HG03575 (cell line): ENCODE data around the gene JAKMIP2.

Experiments
- ATAC-seq: cut with Tn5 transposase; IDR thresholded peaks from one replicate; pipeline ENCODE4 v1.9.1; 2021; ENCODE audit not compliant: unreplicated experiment, insufficient number of reproducible peaks, low FRiP score; ENCODE audit errors: extremely low read depth

JAKMIP2 gene

DNA sequence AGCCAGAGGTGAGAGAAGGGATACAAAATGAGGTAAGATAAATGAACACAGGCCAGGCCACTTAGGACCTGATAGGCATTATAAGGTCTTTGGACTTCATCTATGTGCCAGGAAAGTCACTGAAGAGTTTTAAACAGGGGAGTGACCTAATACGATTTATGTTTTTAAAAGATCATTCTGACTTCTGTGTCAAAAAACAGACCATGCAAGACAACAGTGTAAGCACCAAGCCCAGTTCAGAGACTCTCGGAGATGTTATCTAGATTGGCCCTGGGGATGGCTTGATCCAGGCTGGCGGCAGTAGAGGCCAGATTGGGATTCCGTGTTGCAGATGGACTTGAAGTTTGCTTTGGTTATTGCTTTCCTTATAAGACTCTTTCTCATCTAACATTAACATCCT is 229.6 kb downstream of the JAKMIP2 start:
- no peak for ATAC-seq

DNA sequence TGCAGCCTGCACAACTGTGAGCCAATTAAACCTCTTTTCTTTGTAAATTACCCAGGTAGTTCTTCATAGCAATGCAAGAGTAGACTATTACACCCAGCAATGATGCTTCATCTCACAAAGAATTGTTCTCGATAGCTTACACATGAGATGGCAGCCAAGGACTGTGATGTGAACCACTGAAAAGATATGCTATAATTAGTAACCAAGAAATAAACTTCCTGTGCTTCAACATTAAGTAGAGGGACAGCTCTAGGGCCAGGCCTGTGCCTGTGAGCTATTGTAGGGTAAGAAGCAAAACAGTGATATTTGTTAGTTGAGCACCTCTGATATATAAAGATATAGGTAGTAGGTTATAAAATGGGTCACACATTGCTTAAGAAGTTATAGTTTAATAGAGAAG is 230.9 kb downstream of the JAKMIP2 start:
- no peak for ATAC-seq

DNA sequence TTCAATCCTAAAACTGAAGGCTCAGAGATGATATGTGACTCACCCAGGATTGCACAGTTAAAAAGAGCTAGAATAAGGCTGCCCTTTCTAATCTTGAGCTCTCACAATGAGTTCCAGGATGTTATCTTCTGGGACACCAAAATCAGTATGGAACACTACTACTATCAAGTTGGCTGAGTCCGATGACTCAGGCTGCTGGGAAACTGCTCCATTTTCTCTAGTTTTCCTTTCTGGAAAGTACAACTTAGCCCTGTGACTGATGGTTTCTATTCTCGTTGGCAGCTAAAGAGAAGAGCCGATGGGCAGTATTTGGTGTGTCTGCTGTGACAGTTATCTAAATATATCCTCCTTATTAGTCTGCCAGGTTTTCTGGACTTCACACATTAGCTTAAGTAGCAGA is 234.8 kb downstream of the JAKMIP2 start:
- ATAC-seq = no peak

DNA sequence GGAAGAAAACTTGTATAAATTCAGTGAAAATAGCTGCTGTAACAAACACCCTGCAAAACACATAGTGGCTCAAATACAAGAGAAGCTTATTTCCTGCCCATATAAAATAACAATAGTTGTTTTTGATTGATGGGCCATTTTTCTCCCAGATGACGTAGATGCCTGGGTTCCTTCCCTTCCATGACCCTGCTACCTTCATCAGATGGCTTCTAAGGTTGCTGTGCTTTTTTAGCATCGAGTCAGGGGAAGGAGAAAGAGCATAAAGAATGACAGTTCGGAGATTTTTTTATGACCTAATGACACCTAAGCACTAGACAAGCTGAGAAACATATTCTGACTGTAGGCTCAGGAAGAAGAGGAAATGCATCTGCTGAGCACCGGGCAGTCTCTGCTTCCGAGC is 238.0 kb downstream of the JAKMIP2 start:
- no peak for ATAC-seq

DNA sequence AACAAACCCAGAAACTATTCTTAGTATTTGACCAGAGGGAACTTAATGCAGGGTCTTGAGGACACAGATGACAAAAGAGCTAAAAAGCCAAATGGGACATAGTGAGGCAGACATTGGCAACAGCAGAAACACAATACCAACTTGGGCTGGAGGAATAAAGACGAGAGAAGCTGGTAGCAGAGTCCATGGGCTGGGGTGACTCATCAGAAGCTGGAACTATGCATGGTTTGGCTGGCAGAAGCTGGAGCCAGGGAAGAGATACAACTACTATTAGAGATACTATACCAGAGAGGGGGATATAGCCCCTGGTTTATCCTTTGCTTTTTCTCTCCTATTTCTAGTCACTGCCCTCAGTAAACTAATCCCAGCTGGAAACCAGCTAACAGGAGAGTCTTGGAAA is 243.5 kb downstream of the JAKMIP2 start:
- ATAC-seq = no peak

DNA sequence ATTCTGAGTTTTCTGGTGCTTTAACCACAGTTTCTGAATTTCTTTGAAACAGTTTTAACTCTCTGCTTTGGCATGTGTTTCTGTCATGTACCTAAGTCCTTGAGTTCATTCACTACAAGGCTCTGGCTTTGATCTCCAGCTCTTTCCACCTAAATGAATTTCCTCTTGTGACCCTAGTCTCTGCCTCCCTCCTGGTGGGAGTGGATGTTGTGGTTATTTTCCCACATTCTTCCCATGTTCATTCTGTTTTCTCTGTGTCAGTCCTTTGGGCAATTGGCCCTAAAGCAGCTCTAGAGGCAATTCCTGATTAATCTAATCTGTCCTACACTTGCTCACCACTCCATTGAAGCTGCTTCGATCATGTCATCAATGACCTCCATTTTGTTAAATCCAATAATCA is 244.3 kb downstream of the JAKMIP2 start:
- ATAC-seq = no peak
